Neural crest cell (in vitro differentiated cells): ENCODE data around the gene RAPGEF6. TPM values are rescaled to one million over a fixed set of nuclear protein-coding genes. Genes with fewer than 3 reads are reported as not detected.

Experiments
- DNase-seq: peaks from one replicate; pipeline ENCODE4 v3.0.0; 2021; ENCODE audit warnings: low read depth, mixed read lengths, low spot score
- H3K27ac Mint-ChIP-seq: one replicate; pipeline ENCODE4 v1.8.0; 2021; ENCODE audit warnings: mild to moderate bottlenecking, mixed read lengths; ENCODE audit not compliant: unreplicated experiment
- H3K27me3 Mint-ChIP-seq: 2 replicates; pipeline ENCODE4 v1.8.0; 2021; ENCODE audit warnings: low read depth, mild to moderate bottlenecking, mixed read lengths
- H3K36me3 Mint-ChIP-seq: 2 replicates; pipeline ENCODE4 v1.8.0; 2021; ENCODE audit warnings: low read depth, mild to moderate bottlenecking, mixed read lengths
- H3K4me1 Mint-ChIP-seq: 2 replicates; pipeline ENCODE4 v1.8.0; 2021; ENCODE audit warnings: mixed read lengths
- H3K4me3 Mint-ChIP-seq: one replicate; pipeline ENCODE4 v1.8.0; 2021; ENCODE audit warnings: mild to moderate bottlenecking, mixed read lengths
- H3K9me3 Mint-ChIP-seq: 2 replicates; pipeline ENCODE4 v1.8.0; 2021; ENCODE audit warnings: mixed read lengths
- total RNA-seq: library from RNA; stranded (reverse); gene quantifications from 2 replicates; pipeline ENCODE4 v1.2.1, GENCODE V29; 2021
- TF ChIP-seq, protein P1 (sequence below): fragments of 200-600 bp; sonication (generic); conservative IDR thresholded peaks from 2 replicates; pipeline ENCODE4 v1.5.0; 2021; ENCODE audit warnings: antibody characterized with exemption, mild to moderate bottlenecking

RAPGEF6 gene
- total RNA-seq, 1 donor from 2014 or later: 28.0 TPM

DNA sequence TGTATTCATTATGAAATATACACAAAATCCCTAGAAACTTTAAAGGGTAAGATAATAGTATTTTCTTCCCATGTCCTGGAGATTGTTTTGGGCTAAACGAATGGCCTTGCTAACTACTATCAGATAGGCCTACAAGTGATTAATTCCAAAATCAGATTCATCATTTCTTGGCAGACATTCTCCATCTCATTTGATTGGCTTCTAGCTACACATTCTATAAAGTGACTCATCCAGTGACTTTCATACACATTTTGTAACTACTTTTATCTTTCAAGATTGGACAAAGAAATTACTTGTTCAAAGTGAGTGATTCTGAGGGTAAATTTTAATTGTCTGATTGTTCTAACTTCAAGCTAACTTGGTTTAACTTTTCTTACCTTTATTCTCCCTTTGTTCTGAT, 93.3 kb downstream of the RAPGEF6 start:
- H3K27me3 Mint-ChIP-seq: no peaks in the 10 kb centered on the region
- no peak overlapping the region for H3K4me3 Mint-ChIP-seq
- TF ChIP-seq, protein P1, sequence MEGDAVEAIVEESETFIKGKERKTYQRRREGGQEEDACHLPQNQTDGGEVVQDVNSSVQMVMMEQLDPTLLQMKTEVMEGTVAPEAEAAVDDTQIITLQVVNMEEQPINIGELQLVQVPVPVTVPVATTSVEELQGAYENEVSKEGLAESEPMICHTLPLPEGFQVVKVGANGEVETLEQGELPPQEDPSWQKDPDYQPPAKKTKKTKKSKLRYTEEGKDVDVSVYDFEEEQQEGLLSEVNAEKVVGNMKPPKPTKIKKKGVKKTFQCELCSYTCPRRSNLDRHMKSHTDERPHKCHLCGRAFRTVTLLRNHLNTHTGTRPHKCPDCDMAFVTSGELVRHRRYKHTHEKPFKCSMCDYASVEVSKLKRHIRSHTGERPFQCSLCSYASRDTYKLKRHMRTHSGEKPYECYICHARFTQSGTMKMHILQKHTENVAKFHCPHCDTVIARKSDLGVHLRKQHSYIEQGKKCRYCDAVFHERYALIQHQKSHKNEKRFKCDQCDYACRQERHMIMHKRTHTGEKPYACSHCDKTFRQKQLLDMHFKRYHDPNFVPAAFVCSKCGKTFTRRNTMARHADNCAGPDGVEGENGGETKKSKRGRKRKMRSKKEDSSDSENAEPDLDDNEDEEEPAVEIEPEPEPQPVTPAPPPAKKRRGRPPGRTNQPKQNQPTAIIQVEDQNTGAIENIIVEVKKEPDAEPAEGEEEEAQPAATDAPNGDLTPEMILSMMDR: no peak

DNA sequence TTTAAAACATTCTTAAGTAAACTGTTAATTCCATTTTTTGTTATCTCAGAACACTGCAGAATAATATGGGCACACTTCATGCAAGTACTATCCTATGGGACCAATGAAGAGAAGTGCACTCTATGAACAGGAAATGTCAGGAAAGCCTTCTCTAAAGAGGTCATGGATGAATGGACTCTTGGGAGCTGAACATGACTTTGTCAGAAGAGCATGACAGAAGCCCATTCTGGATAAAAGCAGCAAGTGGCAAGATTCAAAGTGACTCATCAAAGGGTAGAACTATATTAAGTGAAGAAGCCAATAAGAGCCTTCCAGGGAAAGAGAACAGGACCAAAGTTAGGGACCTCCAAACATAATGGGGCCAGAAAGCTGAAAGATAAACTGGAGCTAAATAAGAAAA, 94.0 kb downstream of the RAPGEF6 start:
- H3K9me3 Mint-ChIP-seq: no peaks in the 10 kb centered on the region
- H3K27me3 Mint-ChIP-seq: no peaks in the 10 kb centered on the region
- no peak overlapping the region for H3K27ac Mint-ChIP-seq
- no peak overlapping the region for H3K4me3 Mint-ChIP-seq
- peaks cover 3% of the 10 kb centered on the region for H3K36me3 Mint-ChIP-seq
- TF ChIP-seq, protein P1: no peak
- no peak for DNase-seq
- H3K4me1 Mint-ChIP-seq: peaks cover 12% of the 10 kb centered on the region

More for the DNA sequence above, 93.3 kb downstream of the RAPGEF6 start:
- Mint-ChIP-seq H3K27ac (no peak overlapping the region), H3K9me3 (no peaks in the 10 kb centered on the region), H3K36me3 (peaks cover 3% of the 10 kb centered on the region), H3K4me1 (peaks cover 8% of the 10 kb centered on the region)
- no peak for DNase-seq

DNA sequence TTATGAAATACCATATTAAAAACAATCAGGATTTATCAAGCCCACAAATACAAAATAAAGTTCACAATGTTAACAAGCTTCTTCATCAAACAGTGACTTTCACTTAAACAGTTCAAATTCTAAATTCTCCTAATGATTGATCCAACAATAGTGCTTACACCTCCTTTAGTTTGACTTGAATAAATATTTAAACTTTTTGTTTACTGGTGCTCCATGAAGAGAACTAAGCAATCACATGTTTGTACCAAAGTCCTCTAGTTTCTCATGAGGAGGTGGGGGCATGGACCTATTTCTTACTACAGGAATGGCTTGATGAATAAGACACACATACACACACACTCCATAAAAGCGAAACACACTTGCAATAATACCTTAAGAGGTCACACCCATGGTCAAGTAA, 95.8 kb downstream of the RAPGEF6 start:
- Mint-ChIP-seq H3K27ac (no peak overlapping the region), H3K4me1 (peaks cover 17% of the 10 kb centered on the region), H3K36me3 (peaks cover 1% of the 10 kb centered on the region), H3K4me3 (no peak overlapping the region), H3K27me3 (no peaks in the 10 kb centered on the region), H3K9me3 (no peaks in the 10 kb centered on the region)
- DNase-seq: no peak
- TF ChIP-seq, protein P1: no peak

DNA sequence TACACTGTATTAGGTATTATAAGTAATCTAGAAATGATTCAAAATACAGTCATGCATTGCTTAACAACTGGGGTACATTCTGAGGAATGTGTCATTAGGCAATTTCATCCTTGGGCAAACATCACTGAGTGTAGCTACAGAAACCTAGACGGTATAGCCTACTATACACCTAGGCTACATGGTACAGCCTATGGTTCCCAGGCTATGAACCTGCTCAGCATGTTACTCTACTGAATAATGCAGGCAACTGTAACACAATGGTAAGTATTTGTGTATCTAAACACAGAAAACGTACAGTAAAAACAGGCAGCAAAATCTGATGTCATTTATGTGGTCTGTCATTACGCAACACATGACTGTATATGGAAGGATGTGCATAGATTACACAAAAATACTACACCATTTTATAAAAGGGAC, 96.8 kb downstream of the RAPGEF6 start:
- no peaks in the 10 kb centered on the region for H3K36me3 Mint-ChIP-seq
- TF ChIP-seq, protein P1: no peak
- no peak overlapping the region for H3K4me3 Mint-ChIP-seq
- no peaks in the 10 kb centered on the region for H3K27me3 Mint-ChIP-seq
- DNase-seq: no peak
- no peak overlapping the region for H3K27ac Mint-ChIP-seq
- H3K9me3 Mint-ChIP-seq: no peaks in the 10 kb centered on the region
- peaks cover 21% of the 10 kb centered on the region for H3K4me1 Mint-ChIP-seq

DNA sequence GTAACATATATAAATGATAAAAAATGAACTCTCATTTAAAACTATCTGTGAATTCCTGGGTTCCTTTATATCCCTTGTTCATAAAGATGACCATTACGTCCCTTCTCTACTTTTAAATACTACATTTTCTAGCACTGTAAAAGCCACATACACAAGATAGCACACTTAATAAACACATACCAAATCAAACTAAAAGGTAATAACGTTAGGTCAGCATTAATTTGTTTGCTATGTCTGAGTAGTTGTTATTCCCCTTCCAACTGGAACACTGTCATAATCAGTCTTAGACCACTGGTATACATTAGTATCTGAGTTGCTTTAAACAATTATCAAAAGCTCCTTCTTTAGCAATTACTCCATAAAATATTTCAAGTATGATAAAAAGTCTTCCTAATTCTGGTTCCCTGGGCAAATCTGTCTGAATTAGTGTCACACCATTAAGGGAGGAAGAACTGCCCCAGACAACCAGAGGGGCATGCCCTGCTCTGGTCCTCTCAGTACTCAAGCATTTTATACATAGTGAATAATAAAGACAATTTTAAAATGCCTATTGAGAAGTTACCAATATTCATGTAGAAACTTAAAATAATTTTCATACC, 98.1 kb downstream of the RAPGEF6 start:
- H3K27me3 Mint-ChIP-seq: no peaks in the 10 kb centered on the region
- H3K9me3 Mint-ChIP-seq: no peaks in the 10 kb centered on the region
- H3K4me1 Mint-ChIP-seq: peaks cover 26% of the 10 kb centered on the region
- H3K27ac Mint-ChIP-seq: no peak overlapping the region
- TF ChIP-seq, protein P1: no peak
- H3K4me3 Mint-ChIP-seq: no peak overlapping the region
- DNase-seq: no peak
- H3K36me3 Mint-ChIP-seq: no peaks in the 10 kb centered on the region
